HepG2 (cell line): Measurements from ENCODE around the gene CHCHD1. TPM values are rescaled to one million over a fixed set of nuclear protein-coding genes. Genes with fewer than 3 reads are reported as not detected.

Experiments used
- CREM ChIP-seq, 2 experiments: sonication (generic) in 1 of 2; formaldehyde crosslinking in 1 of 2; IDR thresholded peaks; 2 replicates each; pipeline versions ENCODE4 v1.4.0 to v1.6.1; 2016 to 2020; ENCODE audit warnings: antibody characterized with exemption in 1 of 2, mild to moderate bottlenecking in 1 of 2, missing genetic modification reagents in 1 of 2
- HDAC2 ChIP-seq: sonication (generic); formaldehyde crosslinking; IDR thresholded peaks from 2 replicates; pipeline ENCODE4 v1.4.0; 2020; ENCODE audit warnings: missing genetic modification reagents
- HNRNPUL1 ChIP-seq: fragments of 200-400 bp; formaldehyde crosslinking; IDR thresholded peaks from 2 replicates; pipeline ENCODE4 v1.6.1; 2017; ENCODE audit warnings: low read depth, mild to moderate bottlenecking, low read length, moderate library complexity
- POLR2AphosphoS2 ChIP-seq: IDR thresholded peaks from 2 replicates; pipeline ENCODE4 v1.6.1; 2011; ENCODE audit warnings: low read depth, low read length, improper control_type of control experiment
- PPARG ChIP-seq: conservative IDR thresholded peaks from 2 replicates; pipeline ENCODE4 v1.6.1; 2016; ENCODE audit warnings: missing biosample characterization, missing genetic modification reagents
- SMAD1 ChIP-seq: sonication (generic); formaldehyde crosslinking; IDR thresholded peaks from 2 replicates; pipeline ENCODE4 v1.4.0; 2020; ENCODE audit warnings: missing genetic modification reagents, low read depth, mild to moderate bottlenecking, borderline replicate concordance
- SNRNP70 ChIP-seq: fragments of 200-400 bp; formaldehyde crosslinking; IDR thresholded peaks from 2 replicates; pipeline ENCODE4 v1.6.1; 2017; ENCODE audit warnings: mild to moderate bottlenecking, low read depth, low read length, moderate library complexity
- SRSF9 ChIP-seq: fragments of 200-400 bp; formaldehyde crosslinking; IDR thresholded peaks from 2 replicates; pipeline ENCODE4 v1.6.1; 2018; ENCODE audit warnings: borderline replicate concordance, mild to moderate bottlenecking, low read depth, low read length; ENCODE audit not compliant: insufficient read depth, poor library complexity, severe bottlenecking
- YEATS4 ChIP-seq: sonication (generic); formaldehyde crosslinking; IDR thresholded peaks from 2 replicates; pipeline ENCODE4 v1.4.0; 2020; ENCODE audit warnings: missing genetic modification reagents, borderline replicate concordance
- ZBTB1 ChIP-seq: sonication (generic); formaldehyde crosslinking; IDR thresholded peaks from 2 replicates; pipeline ENCODE4 v1.4.0; 2020; ENCODE audit warnings: missing genetic modification reagents, borderline replicate concordance
- ZNF263 ChIP-seq: sonication (generic); formaldehyde crosslinking; IDR thresholded peaks from 2 replicates; pipeline ENCODE4 v1.4.0; 2020; ENCODE audit warnings: missing genetic modification reagents
- ZNF550 ChIP-seq: sonication (generic); formaldehyde crosslinking; IDR thresholded peaks from 2 replicates; pipeline ENCODE4 v1.4.0; 2020; ENCODE audit warnings: mild to moderate bottlenecking, missing genetic modification reagents, borderline replicate concordance
- ZNF552 ChIP-seq: sonication (generic); formaldehyde crosslinking; IDR thresholded peaks from 2 replicates; pipeline ENCODE4 v1.9.0; 2022; ENCODE audit warnings: missing genetic modification reagents, mild to moderate bottlenecking, borderline replicate concordance
- ZNF562 ChIP-seq: sonication (generic); formaldehyde crosslinking; IDR thresholded peaks from 2 replicates; pipeline ENCODE4 v1.8.0; 2022; ENCODE audit warnings: missing genetic modification reagents, borderline replicate concordance
- ZNF564 ChIP-seq: sonication (generic); formaldehyde crosslinking; IDR thresholded peaks from 2 replicates; pipeline ENCODE4 v1.8.1; 2023; ENCODE audit warnings: mild to moderate bottlenecking, missing genetic modification reagents
- ZNF615 ChIP-seq: sonication (generic); formaldehyde crosslinking; IDR thresholded peaks from 2 replicates; pipeline ENCODE4 v1.5.0; 2020; ENCODE audit warnings: mild to moderate bottlenecking, missing genetic modification reagents, borderline replicate concordance
- ZNF772 ChIP-seq: sonication (generic); formaldehyde crosslinking; IDR thresholded peaks from 2 replicates; pipeline ENCODE4 v1.5.0; 2020; ENCODE audit warnings: mild to moderate bottlenecking, missing genetic modification reagents
- ZNF83 ChIP-seq: sonication (generic); formaldehyde crosslinking; IDR thresholded peaks from 2 replicates; pipeline ENCODE4 v1.4.0; 2020; ENCODE audit warnings: missing genetic modification reagents, mild to moderate bottlenecking, borderline replicate concordance
- polyA plus RNA-seq, 8 experiments: library from polyadenylated mRNA; depleted of rRNA in 3 of 8; stranded (reverse) in 7 of 8; unstranded in 1 of 8; fragments of >200 nt; fragmentation: Illumina TruSeq in 4 of 8; extraction: Trizol in 4 of 8; gene quantifications; 2 replicates each; pipeline versions ENCODE4 v1.2.1 to v1.2.3, GENCODE V29; 2011 to 2016; ENCODE audit warnings: low read depth in 4 of 8, missing spikeins in 1 of 8, mixed read lengths in 1 of 8; ENCODE audit not compliant: insufficient read depth in 1 of 8
- total RNA-seq, 5 experiments: library from RNA; depleted of rRNA; stranded (reverse); fragments of >200 nt; fragmentation: Illumina TruSeq; extraction: Trizol; gene quantifications; 2 replicates each; pipeline ENCODE4 v1.2.3, GENCODE V29; 2016; ENCODE audit warnings: low read depth in 1 of 5
- TF ChIP-seq, protein P1 (sequence below): IDR thresholded peaks from 2 replicates; pipeline ENCODE4 v1.6.1; 2016; ENCODE audit warnings: mild to moderate bottlenecking, missing biosample characterization, missing genetic modification reagents
- TF ChIP-seq, protein P2 (sequence below): sonication (generic); formaldehyde crosslinking; IDR thresholded peaks from 2 replicates; pipeline ENCODE4 v1.4.0; 2020; ENCODE audit warnings: missing genetic modification reagents
- TF ChIP-seq, protein P3 (sequence below): sonication (generic); formaldehyde crosslinking; IDR thresholded peaks from 2 replicates; pipeline ENCODE4 v1.4.0; 2020; ENCODE audit warnings: missing genetic modification reagents
- TF ChIP-seq, protein P4 (sequence below): sonication (generic); formaldehyde crosslinking; IDR thresholded peaks from 2 replicates; pipeline ENCODE4 v1.5.0; 2020; ENCODE audit warnings: missing genetic modification reagents, mild to moderate bottlenecking, borderline replicate concordance

CHCHD1 gene
- total and polyA plus RNA-seq, 2 of the 13 experiments (the other 11 are each of a cell fraction or from before 2014, with no cell fraction given), result 36.9 to 71.2 TPM

DNA sequence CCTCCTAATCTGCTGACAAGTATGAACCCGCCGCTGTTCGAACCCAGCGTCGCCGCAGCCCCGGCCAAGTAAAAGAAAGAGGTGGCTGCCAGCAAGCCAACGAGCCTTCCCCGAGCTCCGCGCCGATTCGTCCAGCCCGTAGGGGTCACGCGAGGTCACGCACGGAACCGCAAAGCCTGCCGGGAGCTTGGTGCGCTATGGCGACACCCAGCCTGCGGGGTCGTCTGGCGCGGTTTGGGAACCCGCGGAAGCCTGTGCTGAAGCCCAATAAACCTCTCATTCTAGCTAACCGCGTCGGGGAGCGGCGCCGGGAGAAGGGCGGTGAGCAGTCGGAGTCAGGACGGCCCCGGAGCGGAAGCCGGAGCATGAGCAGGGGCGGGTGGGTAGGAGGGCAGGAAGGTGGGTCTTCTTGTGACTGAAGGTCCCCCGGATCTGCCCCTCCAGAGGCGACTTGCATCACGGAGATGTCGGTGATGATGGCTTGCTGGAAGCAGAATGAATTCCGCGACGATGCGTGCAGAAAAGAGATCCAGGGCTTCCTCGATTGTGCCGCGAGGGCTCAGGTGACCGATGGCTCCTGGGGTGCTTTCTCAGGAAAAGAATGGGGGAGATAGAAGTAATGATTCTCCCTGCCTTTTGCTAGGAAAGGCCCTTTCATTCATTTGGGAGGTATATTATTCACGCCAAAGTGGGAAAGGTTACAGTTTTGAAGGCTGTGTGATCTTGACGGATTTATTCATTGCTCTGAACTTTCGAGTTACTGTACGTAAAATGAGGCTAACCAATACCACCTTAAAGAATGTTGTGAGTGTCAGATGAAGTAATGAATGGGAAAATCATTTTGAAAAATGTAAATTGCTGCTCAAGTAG lies at the start of gene CHCHD1 (continued):
- TF ChIP-seq ZNF562 (CRISPR knock-in tag), result no peak
- 0 out of 2 replicates have a peak, but pooled peaks have one; percentile 24 for TF ChIP-seq ZNF552 (CRISPR knock-in tag)
- peak; percentile 66; the same call in 1 of the 2 replicates for TF ChIP-seq CREM (IDR thresholded peaks at IDR 0.05)
- no peak for TF ChIP-seq CREM (CRISPR knock-in tag; IDR thresholded peaks at IDR 0.05)
- TF ChIP-seq ZBTB1, result no peak
- TF ChIP-seq POLR2AphosphoS2, result no peak
- peak; percentile 76; the same call in 1 of the 2 replicates for TF ChIP-seq ZNF564 (CRISPR knock-in tag)
- TF ChIP-seq SRSF9, result no peak
- no peak for TF ChIP-seq ZNF550 (CRISPR knock-in tag)
- peak; percentile 89 for TF ChIP-seq YEATS4 (CRISPR knock-in tag)
- TF ChIP-seq, protein P1, sequence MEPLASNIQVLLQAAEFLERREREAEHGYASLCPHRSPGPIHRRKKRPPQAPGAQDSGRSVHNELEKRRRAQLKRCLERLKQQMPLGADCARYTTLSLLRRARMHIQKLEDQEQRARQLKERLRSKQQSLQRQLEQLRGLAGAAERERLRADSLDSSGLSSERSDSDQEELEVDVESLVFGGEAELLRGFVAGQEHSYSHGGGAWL (CRISPR knock-in tag), result peak; percentile 80
- TF ChIP-seq, protein P2, sequence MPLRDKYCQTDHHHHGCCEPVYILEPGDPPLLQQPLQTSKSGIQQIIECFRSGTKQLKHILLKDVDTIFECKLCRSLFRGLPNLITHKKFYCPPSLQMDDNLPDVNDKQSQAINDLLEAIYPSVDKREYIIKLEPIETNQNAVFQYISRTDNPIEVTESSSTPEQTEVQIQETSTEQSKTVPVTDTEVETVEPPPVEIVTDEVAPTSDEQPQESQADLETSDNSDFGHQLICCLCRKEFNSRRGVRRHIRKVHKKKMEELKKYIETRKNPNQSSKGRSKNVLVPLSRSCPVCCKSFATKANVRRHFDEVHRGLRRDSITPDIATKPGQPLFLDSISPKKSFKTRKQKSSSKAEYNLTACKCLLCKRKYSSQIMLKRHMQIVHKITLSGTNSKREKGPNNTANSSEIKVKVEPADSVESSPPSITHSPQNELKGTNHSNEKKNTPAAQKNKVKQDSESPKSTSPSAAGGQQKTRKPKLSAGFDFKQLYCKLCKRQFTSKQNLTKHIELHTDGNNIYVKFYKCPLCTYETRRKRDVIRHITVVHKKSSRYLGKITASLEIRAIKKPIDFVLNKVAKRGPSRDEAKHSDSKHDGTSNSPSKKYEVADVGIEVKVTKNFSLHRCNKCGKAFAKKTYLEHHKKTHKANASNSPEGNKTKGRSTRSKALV (CRISPR knock-in tag), result no peak
- 0 out of 2 replicates have a peak, but pooled peaks have one; percentile 49 for TF ChIP-seq ZNF772 (CRISPR knock-in tag)
- no peak for TF ChIP-seq SNRNP70
- no peak for TF ChIP-seq ZNF83 (CRISPR knock-in tag)
- no peak for TF ChIP-seq SMAD1 (CRISPR knock-in tag)
- TF ChIP-seq ZNF263 (CRISPR knock-in tag), result no peak
- TF ChIP-seq, protein P3, sequence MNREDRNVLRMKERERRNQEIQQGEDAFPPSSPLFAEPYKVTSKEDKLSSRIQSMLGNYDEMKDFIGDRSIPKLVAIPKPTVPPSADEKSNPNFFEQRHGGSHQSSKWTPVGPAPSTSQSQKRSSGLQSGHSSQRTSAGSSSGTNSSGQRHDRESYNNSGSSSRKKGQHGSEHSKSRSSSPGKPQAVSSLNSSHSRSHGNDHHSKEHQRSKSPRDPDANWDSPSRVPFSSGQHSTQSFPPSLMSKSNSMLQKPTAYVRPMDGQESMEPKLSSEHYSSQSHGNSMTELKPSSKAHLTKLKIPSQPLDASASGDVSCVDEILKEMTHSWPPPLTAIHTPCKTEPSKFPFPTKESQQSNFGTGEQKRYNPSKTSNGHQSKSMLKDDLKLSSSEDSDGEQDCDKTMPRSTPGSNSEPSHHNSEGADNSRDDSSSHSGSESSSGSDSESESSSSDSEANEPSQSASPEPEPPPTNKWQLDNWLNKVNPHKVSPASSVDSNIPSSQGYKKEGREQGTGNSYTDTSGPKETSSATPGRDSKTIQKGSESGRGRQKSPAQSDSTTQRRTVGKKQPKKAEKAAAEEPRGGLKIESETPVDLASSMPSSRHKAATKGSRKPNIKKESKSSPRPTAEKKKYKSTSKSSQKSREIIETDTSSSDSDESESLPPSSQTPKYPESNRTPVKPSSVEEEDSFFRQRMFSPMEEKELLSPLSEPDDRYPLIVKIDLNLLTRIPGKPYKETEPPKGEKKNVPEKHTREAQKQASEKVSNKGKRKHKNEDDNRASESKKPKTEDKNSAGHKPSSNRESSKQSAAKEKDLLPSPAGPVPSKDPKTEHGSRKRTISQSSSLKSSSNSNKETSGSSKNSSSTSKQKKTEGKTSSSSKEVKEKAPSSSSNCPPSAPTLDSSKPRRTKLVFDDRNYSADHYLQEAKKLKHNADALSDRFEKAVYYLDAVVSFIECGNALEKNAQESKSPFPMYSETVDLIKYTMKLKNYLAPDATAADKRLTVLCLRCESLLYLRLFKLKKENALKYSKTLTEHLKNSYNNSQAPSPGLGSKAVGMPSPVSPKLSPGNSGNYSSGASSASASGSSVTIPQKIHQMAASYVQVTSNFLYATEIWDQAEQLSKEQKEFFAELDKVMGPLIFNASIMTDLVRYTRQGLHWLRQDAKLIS, result no peak
- TF ChIP-seq, protein P4, sequence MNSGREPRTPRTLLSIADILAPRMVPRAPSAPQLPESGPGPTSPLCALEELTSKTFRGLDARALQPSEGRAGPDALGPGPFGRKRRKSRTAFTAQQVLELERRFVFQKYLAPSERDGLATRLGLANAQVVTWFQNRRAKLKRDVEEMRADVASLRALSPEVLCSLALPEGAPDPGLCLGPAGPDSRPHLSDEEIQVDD (CRISPR knock-in tag), result no peak
- TF ChIP-seq HDAC2, result no peak
- no peak for TF ChIP-seq ZNF615 (CRISPR knock-in tag)
- 0 out of 2 replicates have a peak, but pooled peaks have one; percentile 25 for TF ChIP-seq PPARG (CRISPR knock-in tag)
- no peak for TF ChIP-seq HNRNPUL1
